SK-N-SH treated with all-trans-retinoic acid at 6 μM for 48 hours (cell line): ENCODE data around the gene RAB5A.

Experiments
- ATAC-seq: fragments of 200-7000 bp; cut with Tn5 transposase; 3 replicates; pipeline ENCODE4 v1.9.1; 2020; ENCODE audit warnings: mild to moderate bottlenecking, moderate library complexity
- BACH2 ChIP-seq: fragments of 250-450 bp; sonication (Bioruptor Pico); IDR thresholded peaks from 2 replicates; pipeline ENCODE4 v1.9.0; 2021; ENCODE audit warnings: mild to moderate bottlenecking, borderline replicate concordance
- CSDC2 ChIP-seq: fragments of 250-450 bp; sonication (Bioruptor Pico); IDR thresholded peaks from 2 replicates; pipeline ENCODE4 v1.5.0; 2020; ENCODE audit warnings: mild to moderate bottlenecking, moderate library complexity
- GLIS3 ChIP-seq: fragments of 250-450 bp; sonication (Bioruptor Pico); IDR thresholded peaks from 2 replicates; pipeline ENCODE4 v1.5.0; 2020; ENCODE audit warnings: mild to moderate bottlenecking, moderate library complexity
- ISL1 ChIP-seq: fragments of 250-450 bp; sonication (Bioruptor Pico); IDR thresholded peaks from 2 replicates; pipeline ENCODE4 v2.1.2; 2022; ENCODE audit warnings: mild to moderate bottlenecking, moderate library complexity
- OSR1 ChIP-seq: fragments of 250-450 bp; sonication (Bioruptor Pico); IDR thresholded peaks from 2 replicates; pipeline ENCODE4 v1.8.0; 2022; ENCODE audit warnings: moderate library complexity, mild to moderate bottlenecking, inconsistent platforms
- SNAI2 ChIP-seq: fragments of 250-450 bp; sonication (Bioruptor Pico); IDR thresholded peaks from 2 replicates; pipeline ENCODE4 v1.5.0; 2020; ENCODE audit warnings: mild to moderate bottlenecking, moderate library complexity
- TCF4 ChIP-seq: fragments of 250-450 bp; sonication (Bioruptor Pico); IDR thresholded peaks from 2 replicates; pipeline ENCODE4 v1.8.0; 2021; ENCODE audit warnings: mild to moderate bottlenecking, moderate library complexity, borderline replicate concordance
- ZC3H10 ChIP-seq: fragments of 250-450 bp; sonication (Bioruptor Pico); IDR thresholded peaks from 2 replicates; pipeline ENCODE4 v1.5.1; 2021; ENCODE audit warnings: mild to moderate bottlenecking, moderate library complexity
- ZFP3 ChIP-seq: fragments of 250-450 bp; sonication (Bioruptor Pico); IDR thresholded peaks from 2 replicates; pipeline ENCODE4 v1.5.0; 2020; ENCODE audit warnings: mild to moderate bottlenecking, moderate library complexity
- ZFP30 ChIP-seq: fragments of 450-650 bp; formaldehyde crosslinking; IDR thresholded peaks from 2 replicates; pipeline ENCODE4 v1.5.0; 2022; ENCODE audit warnings: mild to moderate bottlenecking, moderate library complexity
- ZNF70 ChIP-seq: fragments of 450-650 bp; formaldehyde crosslinking; IDR thresholded peaks from 2 replicates; pipeline ENCODE4 v1.5.0; 2020; ENCODE audit warnings: mild to moderate bottlenecking, moderate library complexity
- ZNF8 ChIP-seq: fragments of 450-650 bp; formaldehyde crosslinking; IDR thresholded peaks from 2 replicates; pipeline ENCODE4 v1.5.0; 2020; ENCODE audit warnings: mild to moderate bottlenecking, moderate library complexity
- TF ChIP-seq, protein P1 (sequence below): fragments of 250-450 bp; sonication (Bioruptor Pico); IDR thresholded peaks from 2 replicates; pipeline ENCODE4 v1.5.1; 2020; ENCODE audit warnings: low read depth, mild to moderate bottlenecking, moderate library complexity
- TF ChIP-seq, protein P2 (sequence below): fragments of 250-450 bp; sonication (Bioruptor Pico); IDR thresholded peaks from 2 replicates; pipeline ENCODE4 v1.5.0; 2020; ENCODE audit warnings: mild to moderate bottlenecking, moderate library complexity
- TF ChIP-seq, protein P3 (sequence below): fragments of 250-450 bp; sonication (Bioruptor Pico); IDR thresholded peaks from 2 replicates; pipeline ENCODE4 v1.8.0; 2020; ENCODE audit warnings: mild to moderate bottlenecking, moderate library complexity, borderline replicate concordance
- TF ChIP-seq, protein P4 (sequence below): fragments of 250-450 bp; sonication (Bioruptor Pico); IDR thresholded peaks from 2 replicates; pipeline ENCODE4 v1.8.0; 2021; ENCODE audit warnings: low read depth, mild to moderate bottlenecking, moderate library complexity, borderline replicate concordance
- TF ChIP-seq, protein P5 (sequence below): fragments of 250-450 bp; sonication (Bioruptor Pico); IDR thresholded peaks from 2 replicates; pipeline ENCODE4 v1.5.1; 2021; ENCODE audit warnings: mild to moderate bottlenecking, moderate library complexity

RAB5A gene

DNA sequence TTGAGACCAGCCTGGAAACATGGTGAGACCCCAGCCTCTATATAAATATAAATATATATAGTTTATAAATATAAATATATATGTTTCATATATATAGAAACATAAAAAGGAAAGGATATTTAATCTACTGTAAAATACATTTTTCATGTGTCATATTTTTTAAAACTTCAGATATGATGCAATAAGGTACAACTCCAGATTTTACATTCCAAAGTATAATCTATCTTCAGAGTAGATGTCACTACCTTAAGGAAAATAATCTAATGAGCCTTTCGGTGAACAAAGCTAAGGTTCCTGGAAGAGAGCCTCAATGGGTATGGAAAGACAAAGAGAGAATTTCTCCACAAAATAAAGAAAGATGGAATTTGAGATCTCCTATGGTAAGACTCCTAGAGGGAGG lies 29.7 kb upstream of the RAB5A start:
- ATAC-seq = no peak
- TF ChIP-seq TCF4 (CRISPR knock-in tag) (no peak), GLIS3 (CRISPR knock-in tag) (no peak), ZFP3 (no peak), ZFP30 (no peak), BACH2 (CRISPR knock-in tag) (no peak), ZNF70 (no peak), SNAI2 (CRISPR knock-in tag) (no peak)
- TF ChIP-seq, protein P1, sequence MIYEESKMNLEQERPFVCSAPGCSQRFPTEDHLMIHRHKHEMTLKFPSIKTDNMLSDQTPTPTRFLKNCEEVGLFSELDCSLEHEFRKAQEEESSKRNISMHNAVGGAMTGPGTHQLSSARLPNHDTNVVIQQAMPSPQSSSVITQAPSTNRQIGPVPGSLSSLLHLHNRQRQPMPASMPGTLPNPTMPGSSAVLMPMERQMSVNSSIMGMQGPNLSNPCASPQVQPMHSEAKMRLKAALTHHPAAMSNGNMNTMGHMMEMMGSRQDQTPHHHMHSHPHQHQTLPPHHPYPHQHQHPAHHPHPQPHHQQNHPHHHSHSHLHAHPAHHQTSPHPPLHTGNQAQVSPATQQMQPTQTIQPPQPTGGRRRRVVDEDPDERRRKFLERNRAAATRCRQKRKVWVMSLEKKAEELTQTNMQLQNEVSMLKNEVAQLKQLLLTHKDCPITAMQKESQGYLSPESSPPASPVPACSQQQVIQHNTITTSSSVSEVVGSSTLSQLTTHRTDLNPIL = no peak
- TF ChIP-seq, protein P2, sequence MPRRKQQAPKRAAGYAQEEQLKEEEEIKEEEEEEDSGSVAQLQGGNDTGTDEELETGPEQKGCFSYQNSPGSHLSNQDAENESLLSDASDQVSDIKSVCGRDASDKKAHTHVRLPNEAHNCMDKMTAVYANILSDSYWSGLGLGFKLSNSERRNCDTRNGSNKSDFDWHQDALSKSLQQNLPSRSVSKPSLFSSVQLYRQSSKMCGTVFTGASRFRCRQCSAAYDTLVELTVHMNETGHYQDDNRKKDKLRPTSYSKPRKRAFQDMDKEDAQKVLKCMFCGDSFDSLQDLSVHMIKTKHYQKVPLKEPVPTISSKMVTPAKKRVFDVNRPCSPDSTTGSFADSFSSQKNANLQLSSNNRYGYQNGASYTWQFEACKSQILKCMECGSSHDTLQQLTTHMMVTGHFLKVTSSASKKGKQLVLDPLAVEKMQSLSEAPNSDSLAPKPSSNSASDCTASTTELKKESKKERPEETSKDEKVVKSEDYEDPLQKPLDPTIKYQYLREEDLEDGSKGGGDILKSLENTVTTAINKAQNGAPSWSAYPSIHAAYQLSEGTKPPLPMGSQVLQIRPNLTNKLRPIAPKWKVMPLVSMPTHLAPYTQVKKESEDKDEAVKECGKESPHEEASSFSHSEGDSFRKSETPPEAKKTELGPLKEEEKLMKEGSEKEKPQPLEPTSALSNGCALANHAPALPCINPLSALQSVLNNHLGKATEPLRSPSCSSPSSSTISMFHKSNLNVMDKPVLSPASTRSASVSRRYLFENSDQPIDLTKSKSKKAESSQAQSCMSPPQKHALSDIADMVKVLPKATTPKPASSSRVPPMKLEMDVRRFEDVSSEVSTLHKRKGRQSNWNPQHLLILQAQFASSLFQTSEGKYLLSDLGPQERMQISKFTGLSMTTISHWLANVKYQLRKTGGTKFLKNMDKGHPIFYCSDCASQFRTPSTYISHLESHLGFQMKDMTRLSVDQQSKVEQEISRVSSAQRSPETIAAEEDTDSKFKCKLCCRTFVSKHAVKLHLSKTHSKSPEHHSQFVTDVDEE (CRISPR knock-in tag) = no peak
- TF ChIP-seq, protein P3, sequence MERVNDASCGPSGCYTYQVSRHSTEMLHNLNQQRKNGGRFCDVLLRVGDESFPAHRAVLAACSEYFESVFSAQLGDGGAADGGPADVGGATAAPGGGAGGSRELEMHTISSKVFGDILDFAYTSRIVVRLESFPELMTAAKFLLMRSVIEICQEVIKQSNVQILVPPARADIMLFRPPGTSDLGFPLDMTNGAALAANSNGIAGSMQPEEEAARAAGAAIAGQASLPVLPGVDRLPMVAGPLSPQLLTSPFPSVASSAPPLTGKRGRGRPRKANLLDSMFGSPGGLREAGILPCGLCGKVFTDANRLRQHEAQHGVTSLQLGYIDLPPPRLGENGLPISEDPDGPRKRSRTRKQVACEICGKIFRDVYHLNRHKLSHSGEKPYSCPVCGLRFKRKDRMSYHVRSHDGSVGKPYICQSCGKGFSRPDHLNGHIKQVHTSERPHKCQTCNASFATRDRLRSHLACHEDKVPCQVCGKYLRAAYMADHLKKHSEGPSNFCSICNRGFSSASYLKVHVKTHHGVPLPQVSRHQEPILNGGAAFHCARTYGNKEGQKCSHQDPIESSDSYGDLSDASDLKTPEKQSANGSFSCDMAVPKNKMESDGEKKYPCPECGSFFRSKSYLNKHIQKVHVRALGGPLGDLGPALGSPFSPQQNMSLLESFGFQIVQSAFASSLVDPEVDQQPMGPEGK (CRISPR knock-in tag) = no peak

DNA sequence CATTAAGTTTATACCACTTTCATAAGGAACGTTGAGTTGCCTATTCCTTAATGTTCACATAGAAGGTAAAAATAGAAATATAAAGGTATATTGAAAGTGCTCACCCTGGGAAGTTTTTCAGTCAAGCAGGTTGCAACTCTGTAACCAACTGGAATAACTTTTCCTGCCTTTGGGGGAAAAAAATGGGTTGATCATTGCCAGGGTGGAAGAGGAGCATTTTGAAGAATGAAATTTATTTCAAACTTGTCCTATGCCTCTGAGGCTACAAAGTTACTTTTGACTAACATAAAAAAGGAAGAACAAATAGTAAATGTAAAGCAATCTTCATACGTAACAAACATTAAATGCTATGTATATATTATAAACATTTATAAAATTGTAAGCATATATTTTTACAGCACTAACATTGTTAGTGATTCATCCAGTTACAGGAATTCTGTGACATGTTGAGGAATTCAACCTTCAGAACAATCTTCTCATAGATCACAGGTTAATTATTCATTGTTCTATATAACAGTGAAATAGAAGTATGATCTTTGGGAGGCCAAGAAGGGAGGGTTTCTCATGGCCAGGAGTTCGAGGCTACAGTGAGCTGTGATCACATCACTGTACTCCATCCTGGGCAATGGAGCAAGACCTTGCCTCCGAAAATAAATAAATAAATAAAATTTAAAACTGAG lies 26.4 kb upstream of the RAB5A start:
- no peak for TF ChIP-seq ISL1
- TF ChIP-seq, protein P4, sequence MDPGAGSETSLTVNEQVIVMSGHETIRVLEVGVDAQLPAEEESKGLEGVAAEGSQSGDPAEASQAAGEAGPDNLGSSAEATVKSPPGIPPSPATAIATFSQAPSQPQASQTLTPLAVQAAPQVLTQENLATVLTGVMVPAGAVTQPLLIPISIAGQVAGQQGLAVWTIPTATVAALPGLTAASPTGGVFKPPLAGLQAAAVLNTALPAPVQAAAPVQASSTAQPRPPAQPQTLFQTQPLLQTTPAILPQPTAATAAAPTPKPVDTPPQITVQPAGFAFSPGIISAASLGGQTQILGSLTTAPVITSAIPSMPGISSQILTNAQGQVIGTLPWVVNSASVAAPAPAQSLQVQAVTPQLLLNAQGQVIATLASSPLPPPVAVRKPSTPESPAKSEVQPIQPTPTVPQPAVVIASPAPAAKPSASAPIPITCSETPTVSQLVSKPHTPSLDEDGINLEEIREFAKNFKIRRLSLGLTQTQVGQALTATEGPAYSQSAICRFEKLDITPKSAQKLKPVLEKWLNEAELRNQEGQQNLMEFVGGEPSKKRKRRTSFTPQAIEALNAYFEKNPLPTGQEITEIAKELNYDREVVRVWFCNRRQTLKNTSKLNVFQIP (CRISPR knock-in tag) = no peak
- no peak for TF ChIP-seq BACH2 (CRISPR knock-in tag)
- no peak for TF ChIP-seq OSR1 (CRISPR knock-in tag)
- TF ChIP-seq CSDC2 (CRISPR knock-in tag) = no peak
- ATAC-seq = no peak

DNA sequence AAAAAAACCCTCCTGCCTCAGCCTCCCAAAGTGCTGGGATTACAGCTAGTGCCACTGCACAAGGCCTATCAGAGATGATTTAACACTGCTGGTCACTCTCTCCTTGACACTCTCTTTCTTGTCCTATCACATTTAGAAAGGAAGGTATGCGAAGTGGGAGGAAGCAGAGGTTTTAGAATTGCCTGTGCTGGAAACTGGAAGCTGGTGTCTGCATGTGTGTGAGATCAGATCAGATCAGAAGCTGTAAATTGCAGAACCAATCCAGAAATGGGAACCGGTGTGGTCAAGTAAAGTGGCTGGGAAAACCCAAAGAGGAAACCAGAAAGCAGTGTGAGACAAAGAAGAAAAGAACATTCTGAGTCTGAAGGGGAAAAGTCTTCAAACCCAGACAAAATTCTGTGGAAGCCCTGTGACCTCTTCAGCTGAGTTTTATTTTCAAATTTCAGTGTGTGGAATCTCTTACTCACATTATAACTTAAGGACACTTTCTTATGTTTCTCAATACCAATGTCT lies 15.7 kb upstream of the RAB5A start:
- no peak; the same call in 2 of the 3 replicates for ATAC-seq
- TF ChIP-seq ISL1 = no peak
- no peak for TF ChIP-seq ZNF8 (CRISPR knock-in tag)
- TF ChIP-seq, protein P2 (CRISPR knock-in tag) = no peak
- no peak for TF ChIP-seq BACH2 (CRISPR knock-in tag)
- TF ChIP-seq, protein P4 (CRISPR knock-in tag) = no peak
- TF ChIP-seq, protein P1 = no peak
- no peak for TF ChIP-seq ZC3H10 (CRISPR knock-in tag)
- TF ChIP-seq ZFP30 = no peak
- no peak for TF ChIP-seq GLIS3 (CRISPR knock-in tag)
- TF ChIP-seq ZNF70 = no peak
- TF ChIP-seq, protein P3 (CRISPR knock-in tag) = no peak
- no peak for TF ChIP-seq TCF4 (CRISPR knock-in tag)
- TF ChIP-seq, protein P5, sequence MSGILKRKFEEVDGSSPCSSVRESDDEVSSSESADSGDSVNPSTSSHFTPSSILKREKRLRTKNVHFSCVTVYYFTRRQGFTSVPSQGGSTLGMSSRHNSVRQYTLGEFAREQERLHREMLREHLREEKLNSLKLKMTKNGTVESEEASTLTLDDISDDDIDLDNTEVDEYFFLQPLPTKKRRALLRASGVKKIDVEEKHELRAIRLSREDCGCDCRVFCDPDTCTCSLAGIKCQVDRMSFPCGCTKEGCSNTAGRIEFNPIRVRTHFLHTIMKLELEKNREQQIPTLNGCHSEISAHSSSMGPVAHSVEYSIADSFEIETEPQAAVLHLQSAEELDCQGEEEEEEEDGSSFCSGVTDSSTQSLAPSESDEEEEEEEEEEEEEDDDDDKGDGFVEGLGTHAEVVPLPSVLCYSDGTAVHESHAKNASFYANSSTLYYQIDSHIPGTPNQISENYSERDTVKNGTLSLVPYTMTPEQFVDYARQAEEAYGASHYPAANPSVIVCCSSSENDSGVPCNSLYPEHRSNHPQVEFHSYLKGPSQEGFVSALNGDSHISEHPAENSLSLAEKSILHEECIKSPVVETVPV (CRISPR knock-in tag) = no peak
- no peak for TF ChIP-seq OSR1 (CRISPR knock-in tag)
